ENCODE results near the gene MAN1C1. TPM values are rescaled to one million over a fixed set of nuclear protein-coding genes. Genes with fewer than 3 reads are reported as not detected.

Gene MAN1C1
- total RNA-seq, 1 donor from 2014 or later, result 10.9 TPM

DNA sequence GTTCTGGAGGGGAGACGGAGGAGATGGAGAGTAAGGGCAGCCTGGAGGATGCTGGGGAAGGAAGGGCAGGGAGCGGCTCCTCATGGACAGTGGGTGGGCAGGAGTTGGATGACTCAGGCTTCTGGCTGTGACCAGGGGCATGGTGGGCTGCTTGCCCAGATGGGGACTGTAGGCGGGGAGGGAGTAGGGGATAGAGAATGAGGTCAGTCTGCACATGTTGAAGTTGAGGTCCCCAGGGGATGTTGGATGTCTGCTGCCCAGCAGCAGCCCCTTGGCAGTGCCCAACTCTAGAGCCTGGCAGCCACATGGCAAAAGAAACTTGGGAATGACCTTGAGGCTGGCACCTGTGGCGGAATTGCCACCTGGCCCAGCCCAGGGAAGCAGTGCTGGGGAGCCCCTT, 189.8 kb downstream of the MAN1C1 start:
- Mint-ChIP-seq H3K9me3 (ENCODE audit: low read depth) (no peaks in the 10 kb centered on the region), H3K27ac (ENCODE audit: unreplicated experiment) (peak overlapping the region; percentile 69), H3K4me3 (ENCODE audit: unreplicated experiment) (no peak overlapping the region), H3K4me1 (ENCODE audit: low read depth) (peaks cover 37% of the 10 kb centered on the region), H3K27me3 (ENCODE audit: low read depth) (no peaks in the 10 kb centered on the region), H3K36me3 (ENCODE audit: low read depth) (peaks cover 9% of the 10 kb centered on the region)
- TF ChIP-seq, protein P1, sequence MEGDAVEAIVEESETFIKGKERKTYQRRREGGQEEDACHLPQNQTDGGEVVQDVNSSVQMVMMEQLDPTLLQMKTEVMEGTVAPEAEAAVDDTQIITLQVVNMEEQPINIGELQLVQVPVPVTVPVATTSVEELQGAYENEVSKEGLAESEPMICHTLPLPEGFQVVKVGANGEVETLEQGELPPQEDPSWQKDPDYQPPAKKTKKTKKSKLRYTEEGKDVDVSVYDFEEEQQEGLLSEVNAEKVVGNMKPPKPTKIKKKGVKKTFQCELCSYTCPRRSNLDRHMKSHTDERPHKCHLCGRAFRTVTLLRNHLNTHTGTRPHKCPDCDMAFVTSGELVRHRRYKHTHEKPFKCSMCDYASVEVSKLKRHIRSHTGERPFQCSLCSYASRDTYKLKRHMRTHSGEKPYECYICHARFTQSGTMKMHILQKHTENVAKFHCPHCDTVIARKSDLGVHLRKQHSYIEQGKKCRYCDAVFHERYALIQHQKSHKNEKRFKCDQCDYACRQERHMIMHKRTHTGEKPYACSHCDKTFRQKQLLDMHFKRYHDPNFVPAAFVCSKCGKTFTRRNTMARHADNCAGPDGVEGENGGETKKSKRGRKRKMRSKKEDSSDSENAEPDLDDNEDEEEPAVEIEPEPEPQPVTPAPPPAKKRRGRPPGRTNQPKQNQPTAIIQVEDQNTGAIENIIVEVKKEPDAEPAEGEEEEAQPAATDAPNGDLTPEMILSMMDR (IDR thresholded peaks at IDR 0.05), result no peak
- no peak for DNase-seq (ENCODE audit: low spot score)

DNA sequence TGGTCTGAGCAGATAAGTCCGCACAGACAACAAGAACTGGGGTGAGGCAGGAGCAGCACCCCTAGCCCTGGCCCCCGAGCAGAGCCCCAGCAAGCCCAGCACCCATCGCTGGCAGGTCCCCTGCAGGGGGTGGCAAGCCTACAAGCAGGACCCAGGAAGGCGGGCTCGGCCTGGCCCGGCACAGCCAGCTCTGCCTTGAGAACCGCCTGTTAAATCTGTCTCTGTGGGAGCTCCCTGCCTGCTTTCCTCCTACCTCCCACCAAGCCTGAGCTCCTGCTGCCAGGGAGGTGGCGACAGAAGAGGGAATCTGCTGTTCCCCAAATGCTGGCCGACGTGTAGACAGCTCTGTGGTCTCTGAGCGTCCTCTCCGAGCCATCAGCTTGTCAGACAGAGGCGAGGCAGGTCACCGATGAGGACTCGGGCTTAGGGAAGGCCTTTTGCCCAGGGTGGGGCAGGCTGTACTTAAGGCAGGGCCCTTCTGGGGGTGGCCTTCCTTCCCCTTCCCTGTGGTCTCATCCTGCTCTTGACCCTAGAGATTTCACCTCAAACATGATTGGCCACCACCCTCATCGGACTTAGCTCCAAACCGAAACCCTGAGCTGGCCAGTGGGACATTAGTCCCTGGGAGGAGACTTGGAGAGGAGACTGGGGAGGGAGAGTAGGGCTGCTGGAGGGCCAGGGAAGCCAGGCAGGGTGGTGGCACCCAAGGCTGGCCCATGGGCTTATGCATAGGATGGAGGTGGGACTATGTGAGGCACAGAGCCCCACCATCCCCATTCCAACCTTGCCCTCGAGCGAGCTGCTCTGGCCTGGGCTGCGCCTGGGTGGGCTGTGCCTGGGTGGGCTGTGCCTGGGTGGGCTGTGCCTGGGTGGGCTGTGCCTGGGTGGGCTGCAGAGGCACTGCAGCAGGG, 191.1 kb downstream of the MAN1C1 start:
- DNase-seq (ENCODE audit: low spot score), result peak; percentile 90

DNA sequence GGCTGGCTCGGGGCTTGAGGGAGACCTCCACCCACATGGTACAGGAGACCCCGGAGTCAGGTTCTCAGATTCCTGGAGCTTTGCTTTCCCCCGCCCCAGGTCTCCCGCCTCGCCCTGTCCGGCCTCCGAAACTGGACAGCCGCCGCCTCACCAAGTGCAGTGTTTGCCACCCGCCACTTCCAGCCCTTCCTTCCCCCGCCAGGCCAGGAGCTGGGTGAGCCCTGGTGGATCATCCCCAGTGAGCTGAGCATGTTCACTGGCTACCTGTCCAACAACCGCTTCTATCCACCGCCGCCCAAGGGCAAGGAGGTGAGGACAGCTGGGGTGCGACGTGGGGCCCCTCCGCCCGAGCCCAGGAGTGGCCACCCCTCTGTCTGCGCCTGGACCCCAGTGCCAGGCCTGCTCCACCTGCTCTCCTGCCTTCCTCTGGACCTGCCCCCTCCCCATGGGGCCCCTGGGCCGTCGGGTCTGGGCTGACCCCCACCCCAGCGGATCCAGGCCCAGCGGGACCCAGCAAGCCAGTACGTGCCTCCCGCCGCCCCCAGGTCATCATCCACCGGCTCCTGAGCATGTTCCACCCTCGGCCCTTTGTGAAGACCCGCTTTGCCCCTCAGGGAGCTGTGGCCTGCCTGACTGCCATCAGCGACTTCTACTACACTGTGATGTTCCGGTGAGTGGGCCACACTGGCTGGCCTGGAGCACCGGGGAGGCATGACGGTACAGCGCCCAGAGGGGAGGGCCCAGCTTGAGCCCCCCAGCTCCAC, 192.1 kb downstream of the MAN1C1 start:
- Mint-ChIP-seq H3K4me1 (ENCODE audit: low read depth) (peaks cover 27% of the 10 kb centered on the region), H3K27me3 (ENCODE audit: low read depth) (no peaks in the 10 kb centered on the region), H3K9me3 (ENCODE audit: low read depth) (no peaks in the 10 kb centered on the region), H3K36me3 (ENCODE audit: low read depth) (peaks cover 9% of the 10 kb centered on the region), H3K27ac (ENCODE audit: unreplicated experiment) (no peak overlapping the region), H3K4me3 (ENCODE audit: unreplicated experiment) (no peak overlapping the region)
- DNase-seq (ENCODE audit: low spot score), result peak; percentile 91
- TF ChIP-seq, protein P1 (IDR thresholded peaks at IDR 0.05), result no peak

More for the DNA sequence above, 191.1 kb downstream of the MAN1C1 start:
- Mint-ChIP-seq H3K27ac (ENCODE audit: unreplicated experiment) (no peak overlapping the region), H3K36me3 (ENCODE audit: low read depth) (peaks cover 9% of the 10 kb centered on the region), H3K9me3 (ENCODE audit: low read depth) (no peaks in the 10 kb centered on the region), H3K27me3 (ENCODE audit: low read depth) (no peaks in the 10 kb centered on the region), H3K4me1 (ENCODE audit: low read depth) (peaks cover 30% of the 10 kb centered on the region), H3K4me3 (ENCODE audit: unreplicated experiment) (no peak overlapping the region)
- TF ChIP-seq, protein P1 (IDR thresholded peaks at IDR 0.05), result no peak

GRCh38 chr1:25809283-25809926, 192.8 kb downstream of the MAN1C1 start:
- H3K9me3 Mint-ChIP-seq (ENCODE audit: low read depth), result no peaks in the 10 kb centered on the region
- H3K4me3 Mint-ChIP-seq (ENCODE audit: unreplicated experiment), result no peak overlapping the region
- peaks cover 22% of the 10 kb centered on the region for H3K4me1 Mint-ChIP-seq (ENCODE audit: low read depth)
- peaks cover 9% of the 10 kb centered on the region for H3K36me3 Mint-ChIP-seq (ENCODE audit: low read depth)
- H3K27me3 Mint-ChIP-seq (ENCODE audit: low read depth), result no peaks in the 10 kb centered on the region
- DNase-seq (ENCODE audit: low spot score), result peak; percentile 76
- TF ChIP-seq, protein P1 (IDR thresholded peaks at IDR 0.05), result no peak
- peak overlapping the region; percentile 41 for H3K27ac Mint-ChIP-seq (ENCODE audit: unreplicated experiment)

DNA sequence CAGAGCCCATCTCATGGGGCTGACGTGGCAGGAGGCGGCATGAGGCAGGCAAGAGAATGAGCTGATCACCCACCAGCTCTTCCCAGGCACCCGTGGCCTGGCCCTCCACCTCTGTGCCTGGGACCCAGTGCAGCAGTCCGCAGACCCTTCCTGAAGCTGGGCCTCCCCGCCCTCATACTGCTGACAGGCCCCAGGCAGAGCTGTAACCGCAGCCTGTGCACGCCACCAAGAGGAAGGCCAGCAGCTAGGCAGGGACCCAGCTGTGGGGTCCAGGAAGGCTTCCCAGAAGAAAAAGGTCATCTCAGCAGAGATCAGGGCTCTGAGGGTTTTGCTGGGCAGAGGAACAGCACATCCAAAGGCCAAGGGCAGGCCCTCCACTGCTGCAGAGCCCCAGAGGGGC, 193.3 kb downstream of the MAN1C1 start:
- TF ChIP-seq, protein P1 (IDR thresholded peaks at IDR 0.05), result no peak
- peak; percentile 87 for DNase-seq (ENCODE audit: low spot score)
- no peaks in the 10 kb centered on the region for H3K9me3 Mint-ChIP-seq (ENCODE audit: low read depth)
- H3K27me3 Mint-ChIP-seq (ENCODE audit: low read depth), result no peaks in the 10 kb centered on the region
- no peak overlapping the region for H3K4me3 Mint-ChIP-seq (ENCODE audit: unreplicated experiment)
- H3K4me1 Mint-ChIP-seq (ENCODE audit: low read depth), result peaks cover 17% of the 10 kb centered on the region
- peak overlapping the region; percentile 41 for H3K27ac Mint-ChIP-seq (ENCODE audit: unreplicated experiment)
- peaks cover 9% of the 10 kb centered on the region for H3K36me3 Mint-ChIP-seq (ENCODE audit: low read depth)
